HCT116 (cell line): ENCODE results near the gene COL5A1. TPM values are rescaled to one million over a fixed set of nuclear protein-coding genes. Genes with fewer than 3 reads are reported as not detected.

ENCODE experiments used
- ATAC-seq: fragments of 200-7000 bp; cut with Tn5 transposase; 2 replicates; pipeline ENCODE4 v1.9.1; 2020; ENCODE audit warnings: mild to moderate bottlenecking, moderate library complexity
- BruUV-seq: library from RNA; stranded (reverse); fragments of 400-500 nt; replicated peaks from 2 replicates; lab custom pipeline; 2021; lab: Mats Ljungman, UMichigan
- CTCF ChIA-PET: fragments of 300-600 bp; sonication (Branson Sonifier 250); formaldehyde crosslinking; loops from one replicate; lab custom pipeline; 2021; ENCODE audit warnings: antibody characterized with exemption; lab: Charles Lee
- POLR2A ChIA-PET: fragments of 300-600, 350-600 bp; sonication (Branson Sonifier 250); formaldehyde crosslinking; loops from one replicate; lab custom pipeline; 2021; ENCODE audit warnings: antibody characterized with exemption; lab: Charles Lee
- RAD21 ChIA-PET, 2 experiments: fragments of 300-600 bp; sonication (Branson Sonifier 250); formaldehyde crosslinking; loops; one replicate each; lab custom pipeline; 2023; ENCODE audit warnings: low total read pairs in 2 of 2; ENCODE audit not compliant: uncharacterized antibody in 2 of 2, unreplicated experiment in 2 of 2, low non-redundant PET in 1 of 2; lab: Charles Lee
- DNase-seq: peaks from one replicate; pipeline ENCODE4 v3.0.0-alpha.2; 2010; ENCODE audit warnings: low read depth, low spot score
- H2AFZ ChIP-seq: fragments of 200-600 bp; shearing (Covaris generic), sonication (generic); 2 replicates; pipeline ENCODE4 v1.6.1; 2017; ENCODE audit warnings: low read depth, mixed run types, mixed read lengths, antibody characterized with exemption, low read length; ENCODE audit not compliant: poor library complexity, severe bottlenecking
- H3K27ac ChIP-seq: 2 replicates; pipeline ENCODE4 v1.5.1; 2012; ENCODE audit warnings: low read depth, low read length
- H3K27me3 ChIP-seq: fragments of 200-600 bp; sonication (generic); 2 replicates; pipeline ENCODE4 v1.6.1; 2016; ENCODE audit warnings: mixed run types, low read length, mixed read lengths; ENCODE audit not compliant: insufficient read depth
- H3K36me3 ChIP-seq, 2 experiments: fragments of 200-500 bp in 1 of 2; fragments of 200-600 bp in 1 of 2; sonication (Bioruptor generic) in 1 of 2; sonication (generic) in 1 of 2; 2 replicates each; pipeline versions ENCODE4 v1.5.1 to v1.6.1; 2014 to 2016; ENCODE audit warnings: low read length in 2 of 2, inconsistent platforms in 1 of 2, mixed read lengths in 1 of 2, mixed run types in 1 of 2; ENCODE audit not compliant: insufficient read depth in 2 of 2, control insufficient read depth in 1 of 2
- H3K4me1 ChIP-seq, 2 experiments: fragments of 200-600 bp in 1 of 2; sonication (generic) in 1 of 2; 2 replicates each; pipeline versions ENCODE4 v1.5.1 to v1.6.1; 2012 to 2017; ENCODE audit warnings: low read length in 2 of 2, inconsistent platforms in 1 of 2, mild to moderate bottlenecking in 1 of 2, mixed read lengths in 1 of 2, mixed run types in 1 of 2, moderate library complexity in 1 of 2; ENCODE audit not compliant: insufficient read depth in 2 of 2, control insufficient read depth in 1 of 2
- H3K4me2 ChIP-seq: fragments of 200-600 bp; sonication (generic); 2 replicates; pipeline ENCODE4 v1.6.1; 2017; ENCODE audit warnings: mixed run types, low read length, mixed read lengths
- H3K4me3 ChIP-seq, 2 experiments: fragments of 200-600 bp in 1 of 2; sonication (generic) in 1 of 2; replicated peaks in 1 of 2; 2 replicates each; pipeline ENCODE4 v1.5.1; 2011 to 2016; ENCODE audit warnings: low read length in 2 of 2, control low read depth in 1 of 2, low read depth in 1 of 2, mild to moderate bottlenecking in 1 of 2, mixed read lengths in 1 of 2, mixed run types in 1 of 2
- H3K79me2 ChIP-seq: fragments of 200-600 bp; sonication (generic); 2 replicates; pipeline ENCODE4 v1.6.1; 2017; ENCODE audit warnings: mild to moderate bottlenecking, mixed run types, low read length, moderate library complexity, mixed read lengths; ENCODE audit not compliant: insufficient read depth
- H3K9ac ChIP-seq: fragments of 200-600 bp; sonication (generic); 2 replicates; pipeline ENCODE4 v1.6.1; 2016; ENCODE audit warnings: low read length, mixed read lengths
- H3K9me2 ChIP-seq: fragments of 200-600 bp; sonication (generic), shearing (Covaris generic); 2 replicates; pipeline ENCODE4 v1.6.1; 2017; ENCODE audit warnings: mixed run types, mild to moderate bottlenecking, moderate library complexity; ENCODE audit not compliant: insufficient read depth
- H3K9me3 ChIP-seq, 2 experiments: fragments of 200-500 bp in 1 of 2; fragments of 200-600 bp in 1 of 2; sonication (Bioruptor generic) in 1 of 2; sonication (generic) in 1 of 2; 2 replicates each; pipeline ENCODE4 v1.6.1; 2014 to 2017; ENCODE audit warnings: low read length in 2 of 2, mixed read lengths in 2 of 2, inconsistent platforms in 1 of 2, low read depth in 1 of 2, mild to moderate bottlenecking in 1 of 2, mixed run types in 1 of 2, moderate library complexity in 1 of 2; ENCODE audit not compliant: control insufficient read depth in 1 of 2, insufficient read depth in 1 of 2
- H4K20me1 ChIP-seq: fragments of 200-600 bp; sonication (generic), shearing (Covaris generic); 2 replicates; pipeline ENCODE4 v1.6.1; 2017; ENCODE audit warnings: mixed run types, mild to moderate bottlenecking, moderate library complexity; ENCODE audit not compliant: insufficient read depth
- CBX3 ChIP-seq: IDR thresholded peaks from 2 replicates; pipeline ENCODE4 v1.6.1; 2012; ENCODE audit warnings: low read depth
- CEBPB ChIP-seq: IDR thresholded peaks from 2 replicates; pipeline ENCODE4 v1.6.1; 2012; ENCODE audit warnings: low read depth
- EGR1 ChIP-seq: IDR thresholded peaks from 2 replicates; pipeline ENCODE4 v1.6.1; 2012; ENCODE audit warnings: low read depth
- ELF1 ChIP-seq: IDR thresholded peaks from 2 replicates; pipeline ENCODE4 v1.6.1; 2012; ENCODE audit warnings: low read depth, borderline replicate concordance
- EZH2 ChIP-seq: fragments of 200-600 bp; sonication (generic); IDR thresholded peaks from 2 replicates; pipeline ENCODE4 v1.6.1; 2017; ENCODE audit warnings: antibody characterized with exemption, mixed run types
- EZH2phosphoT487 ChIP-seq: fragments of 200-600 bp; IDR thresholded peaks from 2 replicates; pipeline ENCODE4 v1.6.1; 2018; ENCODE audit warnings: antibody characterized with exemption, borderline replicate concordance
- JUND ChIP-seq: IDR thresholded peaks from 2 replicates; pipeline ENCODE4 v1.6.1; 2012
- MAX ChIP-seq: IDR thresholded peaks from 2 replicates; pipeline ENCODE4 v1.6.1; 2012
- SRF ChIP-seq: IDR thresholded peaks from 2 replicates; pipeline ENCODE4 v1.6.1; 2012; ENCODE audit warnings: low read depth
- TCF7L2 ChIP-seq: IDR thresholded peaks from 2 replicates; pipeline ENCODE4 v1.7.0; 2011; ENCODE audit warnings: borderline replicate concordance, inconsistent platforms; ENCODE audit not compliant: insufficient read depth, insufficient read length; ENCODE audit errors: extremely low read depth
- YY1 ChIP-seq: IDR thresholded peaks from 2 replicates; pipeline ENCODE4 v1.6.1; 2011; ENCODE audit warnings: low read length, low read depth, moderate library complexity, mild to moderate bottlenecking; ENCODE audit not compliant: insufficient replicate concordance; ENCODE audit errors: extremely low read depth
- ZFX ChIP-seq: fragments of 450-650 bp; IDR thresholded peaks from 2 replicates; pipeline ENCODE4 v1.6.1; 2017
- intact Hi-C: fragments of 100-400 bp; cut with micrococcal nuclease; formaldehyde crosslinking; loops from 2 replicates; pipeline ENCODE4 v1.10.0; 2022
- total RNA-seq: library from RNA; stranded (reverse); gene quantifications from one replicate; pipeline ENCODE4 v1.2.1, GENCODE V29; 2021; ENCODE audit not compliant: unreplicated experiment

COL5A1 gene
- total RNA-seq, 1 experiment from 2014 or later = 0.30 TPM

GRCh38 chr9:134881313-134881670 is 239.7 kb downstream of the COL5A1 start:
- H3K9me2 ChIP-seq = no peaks in the 10 kb centered on the region
- H3K36me3 ChIP-seq = no peaks in the 10 kb centered on the region
- H3K4me1 ChIP-seq = no peaks in the 10 kb centered on the region
- no peak overlapping the region for H3K4me3 ChIP-seq
- ChIA-PET RAD21 (no interaction called here), CTCF (no interaction called here), POLR2A (no interaction called here)
- H3K79me2 ChIP-seq = no peaks in the 10 kb centered on the region
- H3K9ac ChIP-seq = no peak overlapping the region
- no peak overlapping the region for H3K4me2 ChIP-seq
- H4K20me1 ChIP-seq = no peaks in the 10 kb centered on the region
- no peak overlapping the region for H2AFZ ChIP-seq
- no TSS peak for BruUV-seq
- no peak for ATAC-seq
- TF ChIP-seq EZH2 (no peak), ZFX (no peak), YY1 (no peak), JUND (no peak)
- TF ChIP-seq, all 23 proteins: peak for 0
- intact Hi-C loops = no loop called here
- no peak overlapping the region for H3K27ac ChIP-seq
- DNase-seq = no peak
- H3K27me3 ChIP-seq = no peaks in the 10 kb centered on the region; the same call in 1 of the 2 replicates
- no peaks in the 10 kb centered on the region for H3K9me3 ChIP-seq

GRCh38 chr9:134882204-134882785 is 240.7 kb downstream of the COL5A1 start:
- H2AFZ ChIP-seq = no peak overlapping the region
- no peaks in the 10 kb centered on the region for H3K9me2 ChIP-seq
- no peaks in the 10 kb centered on the region for H3K4me1 ChIP-seq
- ChIA-PET CTCF (no interaction called here), POLR2A (no interaction called here), RAD21 (no interaction called here)
- H3K9ac ChIP-seq = no peak overlapping the region
- no peak overlapping the region for H3K4me2 ChIP-seq
- ATAC-seq = no peak
- H3K9me3 ChIP-seq = no peaks in the 10 kb centered on the region
- no peak overlapping the region for H3K4me3 ChIP-seq
- no peaks in the 10 kb centered on the region for H3K36me3 ChIP-seq
- TF ChIP-seq ZFX = no peak
- TF ChIP-seq TCF7L2 = no peak
- TF ChIP-seq EZH2phosphoT487 = no peak
- TF ChIP-seq CBX3 = no peak
- no peak for TF ChIP-seq SRF
- no peak for TF ChIP-seq ELF1
- TF ChIP-seq MAX = no peak
- TF ChIP-seq EGR1 = no peak
- TF ChIP-seq CEBPB = no peak
- no peak for DNase-seq
- intact Hi-C loops = no loop called here
- H3K79me2 ChIP-seq = no peaks in the 10 kb centered on the region
- no TSS peak for BruUV-seq
- no peaks in the 10 kb centered on the region; the same call in 1 of the 2 replicates for H3K27me3 ChIP-seq
- H3K27ac ChIP-seq = no peak overlapping the region
- H4K20me1 ChIP-seq = no peaks in the 10 kb centered on the region
